ES-I3 (cell line): ENCODE data around the gene CFAP58.

Experiments
- H3K36me3 ChIP-seq: 2 replicates; pipeline ENCODE4 v1.6.1; 2013; ENCODE audit warnings: mild to moderate bottlenecking, low read length, control low read depth, moderate library complexity; ENCODE audit not compliant: insufficient read depth
- H3K4me1 ChIP-seq: 2 replicates; pipeline ENCODE4 v1.6.1; 2013; ENCODE audit warnings: mild to moderate bottlenecking, control low read depth, low read length; ENCODE audit not compliant: insufficient read depth
- H3K9ac ChIP-seq: 2 replicates; pipeline ENCODE4 v1.6.1; 2013; ENCODE audit warnings: low read depth, mild to moderate bottlenecking, low read length, moderate library complexity
- H3K9me3 ChIP-seq: 2 replicates; pipeline ENCODE4 v1.6.1; 2013; ENCODE audit warnings: mild to moderate bottlenecking, low read length, moderate library complexity; ENCODE audit not compliant: control insufficient read depth, insufficient read depth

CFAP58 gene

DNA sequence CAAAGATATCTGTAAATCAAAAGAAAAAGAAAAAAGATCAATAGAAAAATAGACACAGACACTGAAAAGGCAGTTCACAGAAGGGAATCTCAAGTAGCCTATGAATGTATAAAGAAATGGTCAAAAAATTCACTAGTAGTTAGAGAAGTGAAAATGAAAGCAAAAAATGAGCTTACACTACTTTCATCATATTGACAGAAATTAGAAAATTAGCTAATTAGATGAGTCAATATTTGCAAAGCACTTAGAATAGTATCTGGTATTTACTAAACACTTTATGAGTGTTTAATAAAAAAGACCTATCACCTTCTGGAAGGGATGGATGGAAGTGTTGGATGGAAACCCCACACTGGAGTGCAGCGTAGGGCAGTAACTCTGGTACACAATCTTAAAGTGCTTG is 1.7 kb upstream of the CFAP58 start:
- peaks cover 10% of the 10 kb centered on the region for H3K4me1 ChIP-seq
- H3K9me3 ChIP-seq, result no peaks in the 10 kb centered on the region
- no peaks in the 10 kb centered on the region for H3K36me3 ChIP-seq
- H3K9ac ChIP-seq, result no peak overlapping the region

DNA sequence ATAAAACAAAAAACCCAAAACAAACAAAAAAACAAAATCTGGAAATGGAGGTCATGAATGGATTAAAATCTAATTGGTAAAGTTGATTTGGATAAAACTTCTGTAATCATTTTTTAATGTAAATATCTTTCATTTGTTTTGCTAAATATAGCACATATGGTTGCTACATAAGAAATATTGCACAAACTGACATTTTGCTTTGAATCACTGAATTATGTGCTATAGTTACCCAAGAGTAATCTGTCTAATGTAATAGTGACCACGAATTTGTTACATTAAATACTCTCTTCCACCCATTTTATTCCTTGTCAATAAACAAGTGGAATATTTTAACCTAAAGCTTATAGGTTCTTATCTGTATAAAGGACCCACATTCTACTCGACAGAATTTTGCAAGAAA is 6.2 kb downstream of the CFAP58 start:
- Histone ChIP-seq H3K4me1 (no peaks in the 10 kb centered on the region), H3K9ac (no peak overlapping the region), H3K36me3 (no peaks in the 10 kb centered on the region; the same call in 1 of the 2 replicates), H3K9me3 (no peaks in the 10 kb centered on the region; the same call in 1 of the 2 replicates)

- no peaks in the 10 kb centered on the region; the same call in 1 of the 2 replicates for H3K36me3 ChIP-seq
- H3K9me3 ChIP-seq, result peaks cover 8% of the 10 kb centered on the region
- H3K4me1 ChIP-seq, result no peaks in the 10 kb centered on the region
- H3K9ac ChIP-seq, result no peak overlapping the region
Measured at GRCh38 chr10:104367904-104368303, 14.3 kb downstream of the CFAP58 start.

GRCh38 chr10:104368381-104368780 is 14.7 kb downstream of the CFAP58 start:
- Histone ChIP-seq H3K36me3 (no peaks in the 10 kb centered on the region; the same call in 1 of the 2 replicates), H3K9ac (no peak overlapping the region), H3K4me1 (no peaks in the 10 kb centered on the region), H3K9me3 (peaks cover 8% of the 10 kb centered on the region)

DNA sequence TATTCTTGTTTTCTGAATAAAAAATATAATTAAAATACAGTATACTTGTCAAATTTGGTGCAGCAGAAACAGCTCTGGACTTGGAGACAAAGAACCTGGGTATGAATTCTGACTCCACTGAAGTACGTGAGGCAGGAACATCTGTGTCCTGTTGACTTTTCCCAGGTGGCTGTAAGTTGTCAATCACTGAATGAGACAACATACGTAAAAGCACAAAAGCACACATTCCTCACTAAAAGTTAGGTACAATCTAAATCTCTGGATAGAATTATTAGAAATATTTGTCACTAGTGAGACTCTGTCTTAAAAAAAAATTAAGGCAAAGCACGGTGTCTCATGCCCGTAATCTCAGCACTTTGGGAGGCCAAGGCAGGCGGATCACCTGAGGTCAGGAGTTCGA is 18.1 kb downstream of the CFAP58 start:
- no peaks in the 10 kb centered on the region for H3K36me3 ChIP-seq
- H3K4me1 ChIP-seq, result peaks cover under 1% of the 10 kb centered on the region; the same call in 1 of the 2 replicates
- H3K9ac ChIP-seq, result no peak overlapping the region
- H3K9me3 ChIP-seq, result peaks cover 8% of the 10 kb centered on the region

GRCh38 chr10:104374591-104374990 is 21.0 kb downstream of the CFAP58 start:
- peaks cover 8% of the 10 kb centered on the region for H3K9me3 ChIP-seq
- H3K9ac ChIP-seq, result no peak overlapping the region
- H3K4me1 ChIP-seq, result peaks cover 9% of the 10 kb centered on the region
- no peaks in the 10 kb centered on the region for H3K36me3 ChIP-seq

- no peaks in the 10 kb centered on the region for H3K36me3 ChIP-seq
- 0 out of 2 replicates have a peak, but pooled peaks cover under 1% of the 10 kb centered on the region for H3K9me3 ChIP-seq
- H3K9ac ChIP-seq, result no peak overlapping the region
- peaks cover 9% of the 10 kb centered on the region for H3K4me1 ChIP-seq
Measured at GRCh38 chr10:104376784-104377300, 23.2 kb downstream of the CFAP58 start.

DNA sequence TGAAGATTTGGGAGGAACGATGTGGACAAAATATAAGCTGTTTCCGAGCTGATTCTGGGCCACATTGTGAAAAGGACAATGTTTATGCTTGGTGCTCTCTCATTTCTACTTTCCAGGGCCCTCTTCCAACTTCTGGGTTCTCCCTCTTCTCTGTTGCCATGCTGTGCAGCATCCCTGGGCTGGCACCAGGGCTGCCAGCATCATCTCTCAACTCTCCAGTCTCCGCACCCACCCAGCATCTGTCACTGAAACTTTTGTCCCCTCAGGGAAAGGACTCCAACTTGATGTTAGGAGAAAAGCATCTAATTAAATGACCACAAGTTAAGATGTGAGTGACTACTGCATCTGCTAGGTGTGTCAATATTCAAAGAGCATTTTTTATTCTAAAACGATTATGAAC is 26.7 kb downstream of the CFAP58 start:
- Histone ChIP-seq H3K9me3 (no peaks in the 10 kb centered on the region), H3K36me3 (no peaks in the 10 kb centered on the region), H3K4me1 (peaks cover 9% of the 10 kb centered on the region), H3K9ac (no peak overlapping the region)

GRCh38 chr10:104387130-104387888 is 33.7 kb downstream of the CFAP58 start:
- Histone ChIP-seq H3K9ac (no peak overlapping the region), H3K9me3 (no peaks in the 10 kb centered on the region), H3K4me1 (peaks cover 5% of the 10 kb centered on the region; the same call in 1 of the 2 replicates), H3K36me3 (no peaks in the 10 kb centered on the region)

GRCh38 chr10:104388830-104389229 is 35.2 kb downstream of the CFAP58 start:
- no peak overlapping the region for H3K9ac ChIP-seq
- no peaks in the 10 kb centered on the region for H3K36me3 ChIP-seq
- H3K9me3 ChIP-seq, result no peaks in the 10 kb centered on the region
- H3K4me1 ChIP-seq, result peaks cover 5% of the 10 kb centered on the region; the same call in 1 of the 2 replicates

DNA sequence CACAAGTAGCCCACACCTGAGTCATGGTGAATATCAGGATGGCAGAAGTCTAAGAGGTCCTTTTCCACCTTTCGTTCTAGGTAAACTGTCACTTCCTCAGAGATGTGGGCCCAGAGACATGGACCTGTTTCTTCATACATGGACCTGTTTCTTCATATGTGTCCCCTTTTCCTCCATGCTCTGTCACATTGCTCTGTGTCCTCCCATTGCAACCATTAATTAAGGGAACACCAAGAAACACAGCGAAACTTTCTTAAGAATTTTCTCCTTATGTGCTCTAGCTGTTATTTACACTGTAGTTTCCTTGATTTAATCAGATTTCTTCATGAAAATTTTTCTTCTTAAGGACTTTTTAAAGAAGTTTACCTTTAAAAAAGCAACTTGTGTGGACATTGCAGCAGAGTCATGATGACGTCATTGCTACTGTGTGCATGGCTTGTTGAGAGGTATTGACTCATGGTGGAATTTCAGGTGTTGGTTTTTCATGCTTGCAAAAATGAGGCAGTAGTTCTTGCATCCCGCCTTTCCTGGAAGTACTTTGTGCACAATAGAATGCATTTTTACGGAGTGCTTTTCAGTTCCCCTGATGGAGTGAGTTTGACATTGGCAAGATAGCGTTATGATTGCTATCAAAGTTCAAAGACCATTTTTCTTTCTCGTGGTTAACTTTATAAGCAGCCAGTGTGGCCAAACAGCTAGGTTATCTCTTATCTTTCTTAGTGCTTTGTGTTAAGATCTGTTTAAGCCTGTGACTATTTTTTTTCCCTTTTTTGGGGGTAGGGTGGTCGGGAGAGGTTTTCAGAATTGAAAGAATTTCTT is 37.7 kb downstream of the CFAP58 start:
- H3K9me3 ChIP-seq, result no peaks in the 10 kb centered on the region
- no peaks in the 10 kb centered on the region for H3K36me3 ChIP-seq
- H3K4me1 ChIP-seq, result peaks cover 5% of the 10 kb centered on the region; the same call in 1 of the 2 replicates
- H3K9ac ChIP-seq, result no peak overlapping the region

DNA sequence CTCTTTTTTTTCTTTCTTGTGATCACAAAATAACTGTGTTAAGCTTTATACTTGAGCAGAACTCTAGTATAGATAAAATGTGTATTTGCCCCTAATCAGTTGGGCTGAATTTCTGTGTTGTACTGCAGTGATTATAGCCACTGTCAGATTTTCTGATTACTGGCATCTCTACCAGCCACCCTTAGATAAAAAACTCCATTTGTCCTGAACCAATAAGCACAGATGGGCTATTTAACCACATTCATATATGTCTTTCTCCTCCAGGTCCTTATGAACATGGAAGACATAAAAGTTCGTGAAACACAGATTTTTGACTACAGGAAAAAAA is 38.3 kb downstream of the CFAP58 start:
- H3K9ac ChIP-seq, result no peak overlapping the region
- H3K4me1 ChIP-seq, result peaks cover 5% of the 10 kb centered on the region; the same call in 1 of the 2 replicates
- no peaks in the 10 kb centered on the region for H3K9me3 ChIP-seq
- no peaks in the 10 kb centered on the region for H3K36me3 ChIP-seq

- peaks cover 5% of the 10 kb centered on the region; the same call in 1 of the 2 replicates for H3K4me1 ChIP-seq
- no peaks in the 10 kb centered on the region for H3K9me3 ChIP-seq
Measured at GRCh38 chr10:104393387-104393786, 39.8 kb downstream of the CFAP58 start.

GRCh38 chr10:104396581-104396980 is 42.9 kb downstream of the CFAP58 start:
- H3K4me1 ChIP-seq, result peaks cover under 1% of the 10 kb centered on the region; the same call in 1 of the 2 replicates
- no peaks in the 10 kb centered on the region for H3K36me3 ChIP-seq
- H3K9ac ChIP-seq, result no peak overlapping the region
- no peaks in the 10 kb centered on the region for H3K9me3 ChIP-seq

More at GRCh38 chr10:104393387-104393786, 39.8 kb downstream of the CFAP58 start:
- Histone ChIP-seq H3K36me3 (no peaks in the 10 kb centered on the region), H3K9ac (no peak overlapping the region)
